ENCODE measurements around the gene CYBC1. TPM values are rescaled to one million over a fixed set of nuclear protein-coding genes. Genes with fewer than 3 reads are reported as not detected.

The CYBC1 gene
- total RNA-seq, result 100 to 1,000 TPM; 207 to 213 TPM
- 100 to 1,000 TPM; 133 to 149 (median 147) TPM for polyA plus RNA-seq
- total RNA-seq, result 67.4 to 146 (median 91.1) reads per million in 6 experiments

DNA sequence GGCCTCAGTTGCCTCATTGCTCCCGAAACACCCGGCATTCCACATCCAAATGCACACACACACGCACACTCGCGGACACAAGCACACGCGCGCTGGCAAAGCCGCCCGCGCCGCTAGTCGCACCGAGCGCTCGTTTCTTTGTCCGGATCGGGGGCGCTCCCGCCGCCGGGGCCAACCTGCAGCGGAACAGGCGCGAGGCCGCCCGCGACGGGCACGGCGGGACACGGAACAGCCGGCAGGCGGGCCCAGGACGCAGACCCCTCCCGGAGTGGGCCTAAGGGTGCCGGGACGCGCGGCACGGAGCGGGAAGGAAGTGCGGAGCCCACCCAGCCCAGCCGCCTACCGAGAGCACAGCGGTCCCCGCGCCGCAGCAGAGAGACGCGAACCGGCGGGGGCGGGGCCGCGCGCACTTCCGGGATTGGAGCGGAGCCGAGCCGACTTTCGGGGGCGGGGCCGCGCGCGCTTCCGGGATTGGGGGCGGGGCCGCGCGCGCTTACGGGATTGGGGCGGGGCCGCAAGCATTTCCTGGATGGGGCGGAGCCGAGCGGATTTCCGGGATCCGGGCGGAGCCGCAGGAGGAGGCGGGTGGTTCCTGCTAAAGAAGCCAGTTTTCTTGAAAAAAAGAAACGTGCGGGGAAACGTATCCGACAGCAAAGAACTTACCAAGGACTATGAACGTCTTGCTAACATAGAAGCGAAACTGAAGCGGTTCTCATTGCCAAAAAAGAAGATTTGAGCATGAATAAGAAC is at the start of gene CYBC1:
CYBC1 (minus strand) TSS at position 396 of the 750 bp plus-strand sequence. CDS start 1,498 bp downstream, outside the sequence.
- Mint-ChIP-seq H3K27me3 (no peaks in the 10 kb centered on the region), H3K4me3 (peak within 1 kb of the TSS; percentile 92 to 99 (median 95)), H3K27ac (peak within 1 kb of the TSS; percentile 96 to 99 (median 98)), H3K4me1 (peaks cover 14 to 47% (median 38%) of the 10 kb centered on the region in 4 donors), H3K36me3 (no peaks in the 10 kb centered on the region), H3K9me3 (no peaks in the 10 kb centered on the region)
- DNase-seq, result peak; percentile 85 to 99 (median 94)
- ATAC-seq, result peak; percentile 62 to 77
- POLR2A ChIA-PET, result interaction anchor here (0.7 to 2.1 kb wide), 8 partner anchors 8 to 238 kb away, joined by 3 to 31 read pairs (median 8); partner anchors contain the start of genes CCDC57, FOXK2, HEXD and NARF

DNA sequence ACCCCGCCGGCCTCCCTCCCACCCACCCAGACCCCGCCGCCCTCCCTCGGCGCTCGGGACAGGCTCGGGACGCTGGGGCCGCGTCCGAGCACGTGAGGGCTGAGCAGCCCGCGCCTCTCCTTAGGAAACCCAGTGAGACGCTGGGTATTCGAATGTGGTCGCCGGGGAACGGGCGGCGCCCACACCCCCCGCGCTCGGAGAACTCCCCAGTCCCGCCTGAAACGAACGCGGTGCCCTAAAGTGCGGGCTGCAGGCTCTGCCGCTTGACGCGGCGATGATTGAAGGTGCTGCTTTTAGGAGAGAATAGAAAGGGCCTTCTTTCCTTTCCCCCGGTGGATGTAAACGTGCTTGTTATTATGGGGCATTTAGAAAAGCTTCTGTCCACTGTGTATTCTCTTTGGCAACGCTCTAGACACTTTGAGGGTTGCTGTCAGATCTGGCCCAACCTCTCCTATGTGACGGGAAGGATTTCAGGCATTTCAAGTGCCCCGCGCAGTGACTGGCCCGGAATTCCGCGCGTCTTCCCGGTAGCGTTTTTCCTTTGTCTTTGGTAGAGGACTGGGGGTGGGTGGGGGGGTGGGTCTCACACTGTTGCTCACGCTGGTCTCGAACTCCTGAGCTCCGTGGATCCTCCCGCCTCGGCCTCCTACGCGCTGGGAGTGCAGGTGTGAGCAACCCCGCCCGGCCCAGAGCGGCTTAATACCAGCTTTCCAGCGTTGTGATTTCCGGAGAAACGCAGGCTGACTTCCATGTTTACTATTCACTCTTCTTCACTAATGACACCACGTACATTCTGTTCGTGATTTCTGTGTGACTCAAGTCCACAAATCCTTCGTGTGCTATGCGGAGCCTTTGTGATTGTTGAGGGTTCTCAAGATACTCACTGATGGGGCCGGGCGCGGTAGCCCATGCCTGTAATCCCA is 47.2 kb upstream of the CYBC1 start:
- Mint-ChIP-seq H3K27me3 (no peaks in the 10 kb centered on the region), H3K36me3 (no peaks in the 10 kb centered on the region), H3K9me3 (no peaks in the 10 kb centered on the region), H3K4me1 (peaks cover 10 to 29% (median 25%) of the 10 kb centered on the region in 4 donors), H3K27ac (peak overlapping the region in 9 of 10 donors; percentile 90 to 97 (median 93)), H3K4me3 (peak overlapping the region; percentile 82 to 96 (median 90))
- POLR2A ChIA-PET, result interaction anchor here (0.5 to 4.8 kb wide), 9 partner anchors 12 to 567 kb away, joined by 3 to 42 read pairs (median 3); partner anchors contain the start of genes FOXK2 and NARF
- DNase-seq (peak; percentile 14 to 67 (median 46)), ATAC-seq (peak; percentile 47 to 61)

GRCh38 chr17:82496529-82497434 is 46.2 kb upstream of the CYBC1 start:
- POLR2A ChIA-PET, result interaction anchor here (0.5 to 4.8 kb wide), 12 partner anchors 22 to 566 kb away, joined by 3 to 42 read pairs (median 3); partner anchors contain the start of genes FOXK2 and NARF
- H3K36me3 Mint-ChIP-seq, result no peaks in the 10 kb centered on the region

DNA sequence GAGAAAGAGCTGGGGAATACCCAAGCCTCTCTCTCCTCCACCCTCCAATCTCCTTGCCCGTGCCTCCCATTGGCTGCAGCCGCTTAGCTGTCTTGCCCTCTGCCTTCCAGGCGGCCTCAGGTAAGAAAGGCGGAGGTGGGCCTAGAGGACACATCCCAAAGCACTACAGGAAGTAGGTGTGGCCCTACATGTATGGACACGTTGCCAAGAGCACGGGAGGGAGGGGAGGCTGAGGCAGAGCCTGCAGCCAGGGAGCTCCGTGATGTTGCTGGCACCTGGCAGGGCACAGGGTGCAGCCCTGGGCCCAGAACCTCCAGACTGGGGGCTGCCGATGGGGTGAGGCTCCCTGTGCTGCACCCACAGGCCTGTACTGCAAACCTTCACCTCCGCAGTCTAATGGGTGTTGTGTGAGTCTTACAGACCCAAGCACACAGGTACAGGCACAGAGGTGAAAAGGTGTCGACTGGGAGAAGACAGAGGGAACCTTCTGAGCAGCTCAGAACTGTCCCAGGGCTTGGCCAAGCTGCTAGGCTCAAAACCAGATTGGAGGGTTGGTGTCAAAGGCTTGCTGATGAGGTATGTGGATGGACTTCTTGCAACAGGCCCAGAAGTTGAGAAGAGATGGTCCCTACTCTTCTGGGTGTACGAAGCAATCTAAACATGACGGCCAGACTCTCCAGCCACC is 45.4 kb upstream of the CYBC1 start:
- ATAC-seq (no peak), DNase-seq (peak in 1 of 10 donors; percentile 1)
- Mint-ChIP-seq H3K4me1 (peaks cover 10 to 29% (median 25%) of the 10 kb centered on the region in 4 donors), H3K27ac (peak overlapping the region in 8 of 10 donors; percentile 66 to 92 (median 84)), H3K27me3 (no peaks in the 10 kb centered on the region), H3K36me3 (no peaks in the 10 kb centered on the region), H3K9me3 (no peaks in the 10 kb centered on the region), H3K4me3 (peak overlapping the region; percentile 64 to 87 (median 74))
- POLR2A ChIA-PET, result interaction anchor here (0.6 to 2.4 kb wide), 5 partner anchors 23 to 394 kb away, joined by 3 to 12 read pairs (median 5); partner anchors contain the start of genes FOXK2 and NARF

More at GRCh38 chr17:82496529-82497434, 46.2 kb upstream of the CYBC1 start:
- ATAC-seq (peak; percentile 75 to 76), DNase-seq (peak; percentile 73 to 93 (median 87))
- no peaks in the 10 kb centered on the region for H3K9me3 Mint-ChIP-seq
- H3K27me3 Mint-ChIP-seq, result no peaks in the 10 kb centered on the region
- peak overlapping the region; percentile 64 to 87 (median 74) for H3K4me3 Mint-ChIP-seq
- peak overlapping the region in 8 of 10 donors; percentile 75 to 92 (median 88) for H3K27ac Mint-ChIP-seq
- peaks cover 10 to 29% (median 25%) of the 10 kb centered on the region in 4 donors for H3K4me1 Mint-ChIP-seq

DNA sequence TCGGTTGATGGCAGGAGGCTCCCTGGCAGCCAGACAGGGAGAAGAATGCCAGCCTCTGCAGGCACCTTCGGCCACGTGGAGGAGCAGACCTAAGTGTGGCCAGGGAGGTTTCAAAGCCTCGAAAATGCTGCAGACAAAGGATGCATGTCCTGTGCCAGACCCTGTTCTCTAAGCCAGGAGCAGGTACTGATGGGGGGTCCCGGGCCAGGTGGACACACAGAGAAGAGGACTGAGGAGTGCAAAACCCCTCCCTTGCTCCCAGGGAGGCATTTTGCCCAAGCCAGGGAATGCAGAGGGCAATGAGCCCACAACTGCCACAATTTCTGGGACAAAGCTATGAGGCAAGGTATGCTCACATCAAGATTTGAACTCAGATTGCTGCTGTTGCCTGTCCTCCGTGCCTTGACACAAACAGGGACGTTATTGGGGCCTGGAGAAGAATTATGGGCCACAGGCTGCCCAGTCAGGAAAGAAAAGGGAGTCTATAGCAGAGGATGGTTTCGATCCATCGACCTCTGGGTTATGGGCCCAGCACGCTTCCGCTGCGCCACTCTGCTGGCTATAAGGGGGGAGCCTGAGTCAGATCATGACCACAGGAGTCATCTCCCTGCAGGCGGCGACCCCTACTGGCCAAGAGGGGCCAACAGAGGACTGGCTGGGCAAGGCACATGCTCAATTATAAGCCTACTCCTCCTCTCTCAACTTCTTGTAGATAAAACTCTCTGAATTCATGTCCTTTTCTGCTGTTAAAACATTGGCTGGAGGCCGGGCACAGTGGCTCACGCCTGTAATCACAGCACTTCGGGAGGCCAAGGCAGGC is 43.9 kb upstream of the CYBC1 start:
- peak; percentile 68 to 93 (median 88) for DNase-seq

DNA sequence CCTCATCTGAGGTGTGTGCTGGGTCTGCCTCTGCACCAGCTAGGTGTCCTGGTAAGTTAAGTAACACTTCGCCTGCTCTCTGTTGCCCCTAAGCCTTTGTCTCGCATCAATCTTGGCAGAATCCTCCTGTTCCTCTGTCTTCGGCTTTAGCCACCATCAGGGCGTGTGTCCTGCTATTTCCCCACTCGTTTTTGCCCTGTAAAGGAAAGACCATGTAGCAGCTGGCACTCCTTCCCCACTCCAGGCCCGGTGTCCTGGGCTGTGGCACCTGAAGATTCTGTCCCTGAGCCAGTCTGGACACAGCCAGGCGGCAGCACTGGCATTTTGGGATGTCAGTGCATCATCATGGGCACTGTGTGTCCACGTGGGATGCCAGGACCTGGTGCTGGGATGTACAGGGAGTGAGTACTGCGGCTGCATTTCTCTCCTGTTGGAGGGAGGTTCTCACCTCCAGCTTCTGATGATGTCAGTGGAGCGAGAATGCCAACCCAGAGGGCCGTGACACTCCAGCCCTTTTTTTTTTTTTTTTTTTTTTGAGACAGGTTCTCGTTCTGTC is 42.8 kb upstream of the CYBC1 start:
- peaks cover 10 to 27% (median 22%) of the 10 kb centered on the region in 4 donors for H3K4me1 Mint-ChIP-seq
- H3K9me3 Mint-ChIP-seq, result no peaks in the 10 kb centered on the region
- POLR2A ChIA-PET, result interaction anchor here (0.6 kb wide), 2 partner anchors 9 to 116 kb away, joined by 5 read pairs; no protein-coding TSS in a partner anchor
- peak overlapping the region in 3 of 10 donors; percentile 9 to 98 (median 87) for H3K27ac Mint-ChIP-seq
- no peaks in the 10 kb centered on the region for H3K27me3 Mint-ChIP-seq
- H3K36me3 Mint-ChIP-seq, result peaks cover 0 to 6% (median 0%) of the 10 kb centered on the region in 3 donors
- H3K4me3 Mint-ChIP-seq, result no peak overlapping the region
- DNase-seq (no peak), ATAC-seq (no peak)

More for the DNA sequence above, 43.9 kb upstream of the CYBC1 start:
- Mint-ChIP-seq H3K9me3 (no peaks in the 10 kb centered on the region), H3K36me3 (no peaks in the 10 kb centered on the region), H3K4me1 (peaks cover 10 to 29% (median 25%) of the 10 kb centered on the region in 4 donors), H3K4me3 (peak overlapping the region in 9 of 10 donors; percentile 44 to 86 (median 67)), H3K27ac (peak overlapping the region; percentile 55 to 98 (median 89)), H3K27me3 (no peaks in the 10 kb centered on the region)
- ATAC-seq, result peak; percentile 58 to 75
- POLR2A ChIA-PET, result interaction anchor here (0.6 to 2.4 kb wide), 2 partner anchors 36 to 60 kb away, joined by 6 to 12 read pairs; partner anchors contain the start of gene NARF

GRCh38 chr17:82492643-82493225 is 42.2 kb upstream of the CYBC1 start:
- no peaks in the 10 kb centered on the region for H3K27me3 Mint-ChIP-seq
- H3K4me3 Mint-ChIP-seq, result no peak overlapping the region
- peak overlapping the region in 2 of 10 donors; percentile 62 to 87 for H3K27ac Mint-ChIP-seq
- H3K9me3 Mint-ChIP-seq, result no peaks in the 10 kb centered on the region
- DNase-seq (no peak), ATAC-seq (no peak)
- H3K4me1 Mint-ChIP-seq, result peaks cover 7 to 22% (median 17%) of the 10 kb centered on the region in 4 donors
- peaks cover 0 to 10% (median 0%) of the 10 kb centered on the region in 3 donors for H3K36me3 Mint-ChIP-seq
- POLR2A ChIA-PET, result interaction anchor here (0.6 kb wide), 3 partner anchors 10 to 116 kb away, joined by 4 to 5 read pairs (median 5); no protein-coding TSS in a partner anchor

GRCh38 chr17:82491533-82491932 is 41.0 kb upstream of the CYBC1 start:
- Mint-ChIP-seq H3K4me1 (peaks cover 6 to 17% (median 15%) of the 10 kb centered on the region in 4 donors), H3K27me3 (no peaks in the 10 kb centered on the region), H3K9me3 (no peaks in the 10 kb centered on the region), H3K27ac (peak overlapping the region in 3 of 10 donors; percentile 19 to 80 (median 67)), H3K4me3 (no peak overlapping the region), H3K36me3 (peaks cover 0 to 22% (median 0%) of the 10 kb centered on the region in 3 donors)
- no peak for ATAC-seq
- no peak for DNase-seq
- POLR2A ChIA-PET, result interaction anchor here (0.6 to 0.7 kb wide), 2 partner anchors 98 to 193 kb away, joined by 4 to 5 read pairs; no protein-coding TSS in a partner anchor

- ATAC-seq (no peak), DNase-seq (no peak)
- Mint-ChIP-seq H3K27ac (peak overlapping the region in 3 of 10 donors; percentile 19 to 80 (median 67)), H3K27me3 (no peaks in the 10 kb centered on the region), H3K4me3 (no peak overlapping the region), H3K9me3 (no peaks in the 10 kb centered on the region), H3K4me1 (peaks cover 8 to 21% (median 17%) of the 10 kb centered on the region in 4 donors), H3K36me3 (peaks cover 0 to 26% (median 0%) of the 10 kb centered on the region in 3 donors)
- POLR2A ChIA-PET, result interaction anchor here (0.6 kb wide), 1 partner anchor 98 kb away, joined by 5 read pairs; no protein-coding TSS in a partner anchor
Observed at GRCh38 chr17:82491196-82491530, 40.6 kb upstream of the CYBC1 start.

All from naive thymus-derived CD8-positive, alpha-beta T cell (primary cell).